ENCODE data around the gene TMPRSS11A. TPM values are rescaled to one million over a fixed set of nuclear protein-coding genes. Genes with fewer than 3 reads are reported as not detected.

TMPRSS11A gene
- total RNA-seq, 4 donors from 2014 or later = not detected

DNA sequence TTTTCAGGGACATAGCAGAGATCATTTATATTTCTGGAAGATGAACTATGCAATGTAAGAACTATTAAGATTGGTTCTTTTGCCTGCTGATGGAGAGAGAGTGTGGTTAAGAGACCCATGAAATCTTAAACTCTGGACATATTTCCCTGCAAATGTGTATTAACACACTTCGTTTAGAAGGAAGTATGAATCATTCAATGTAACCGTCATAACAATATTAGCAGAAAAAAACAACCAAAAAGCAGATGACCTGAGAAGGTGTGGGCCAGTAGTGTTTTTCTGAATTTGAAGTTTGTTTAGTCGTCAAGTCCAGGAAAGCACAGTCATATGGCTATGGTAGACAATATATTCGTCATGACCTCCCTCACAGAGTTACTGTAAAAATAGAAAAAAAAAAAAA is 77.0 kb downstream of the TMPRSS11A start:
- TF ChIP-seq POLR2A (IDR thresholded peaks at IDR 0.05) (no peak), EP300 (IDR thresholded peaks at IDR 0.05) (no peak)
- TF ChIP-seq, protein P1, sequence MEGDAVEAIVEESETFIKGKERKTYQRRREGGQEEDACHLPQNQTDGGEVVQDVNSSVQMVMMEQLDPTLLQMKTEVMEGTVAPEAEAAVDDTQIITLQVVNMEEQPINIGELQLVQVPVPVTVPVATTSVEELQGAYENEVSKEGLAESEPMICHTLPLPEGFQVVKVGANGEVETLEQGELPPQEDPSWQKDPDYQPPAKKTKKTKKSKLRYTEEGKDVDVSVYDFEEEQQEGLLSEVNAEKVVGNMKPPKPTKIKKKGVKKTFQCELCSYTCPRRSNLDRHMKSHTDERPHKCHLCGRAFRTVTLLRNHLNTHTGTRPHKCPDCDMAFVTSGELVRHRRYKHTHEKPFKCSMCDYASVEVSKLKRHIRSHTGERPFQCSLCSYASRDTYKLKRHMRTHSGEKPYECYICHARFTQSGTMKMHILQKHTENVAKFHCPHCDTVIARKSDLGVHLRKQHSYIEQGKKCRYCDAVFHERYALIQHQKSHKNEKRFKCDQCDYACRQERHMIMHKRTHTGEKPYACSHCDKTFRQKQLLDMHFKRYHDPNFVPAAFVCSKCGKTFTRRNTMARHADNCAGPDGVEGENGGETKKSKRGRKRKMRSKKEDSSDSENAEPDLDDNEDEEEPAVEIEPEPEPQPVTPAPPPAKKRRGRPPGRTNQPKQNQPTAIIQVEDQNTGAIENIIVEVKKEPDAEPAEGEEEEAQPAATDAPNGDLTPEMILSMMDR (IDR thresholded peaks at IDR 0.05) = no peak
- 84 to 86% methylated on average over 4 of the region's 4 CpGs for WGBS, 2 donors
- Histone ChIP-seq H3K4me3 (no peak overlapping the region), H3K4me1 (no peaks in the 10 kb centered on the region), H3K27ac (no peak overlapping the region), H3K9me3 (no peaks in the 10 kb centered on the region), H3K36me3 (no peaks in the 10 kb centered on the region), H3K27me3 (no peaks in the 10 kb centered on the region)
- no peak for DNase-seq (ENCODE audit: low spot score in 2 of 2)

DNA sequence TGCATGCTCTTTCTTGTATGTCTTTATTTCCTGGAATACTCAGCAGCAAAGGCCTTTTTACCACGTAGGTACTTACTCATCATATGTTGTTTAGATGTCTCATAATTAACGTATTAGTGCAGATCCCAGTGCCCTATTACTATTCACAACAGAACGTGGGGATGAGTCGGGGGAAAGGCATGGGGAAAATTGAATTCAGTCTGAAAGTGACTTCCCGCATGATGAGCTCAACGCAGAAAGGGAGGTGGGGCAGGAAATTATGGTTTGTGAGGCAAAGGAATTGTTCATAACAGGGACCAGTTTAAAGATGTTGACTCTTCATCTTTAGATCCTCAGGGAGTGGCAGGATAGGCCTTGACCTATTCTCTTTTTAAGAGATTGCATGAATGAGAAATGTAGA is 77.5 kb downstream of the TMPRSS11A start:
- no peak for DNase-seq (ENCODE audit: low spot score in 2 of 2)
- Histone ChIP-seq H3K9me3 (no peaks in the 10 kb centered on the region), H3K36me3 (no peaks in the 10 kb centered on the region), H3K27me3 (no peaks in the 10 kb centered on the region), H3K4me1 (no peaks in the 10 kb centered on the region), H3K4me3 (no peak overlapping the region), H3K27ac (no peak overlapping the region)
- 45 to 50% methylated on average over 6 of the region's 6 CpGs for WGBS, 2 donors
- TF ChIP-seq EP300 (IDR thresholded peaks at IDR 0.05) = no peak
- TF ChIP-seq, protein P1 (IDR thresholded peaks at IDR 0.05) = no peak
- TF ChIP-seq POLR2A (IDR thresholded peaks at IDR 0.05) = no peak

DNA sequence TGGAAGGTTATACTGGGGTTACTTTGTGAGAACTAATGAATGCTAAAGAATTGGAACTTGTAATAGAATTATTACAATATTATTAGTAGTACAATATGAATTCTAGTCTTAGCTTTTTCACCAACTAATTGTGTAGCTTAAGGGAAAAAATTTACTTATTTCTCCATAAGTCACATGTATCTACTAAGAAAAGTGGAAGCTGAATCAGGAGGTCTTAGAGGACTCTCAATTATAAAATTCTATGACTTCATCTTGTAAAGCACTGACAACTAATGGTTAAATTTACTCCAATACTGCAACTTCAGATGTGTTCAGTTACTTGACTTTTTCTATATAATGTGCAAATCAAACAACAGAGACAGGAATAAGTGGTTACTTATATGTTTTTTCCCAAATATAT is 78.6 kb downstream of the TMPRSS11A start:
- DNase-seq (ENCODE audit: low spot score in 2 of 2) = no peak
- no peaks in the 10 kb centered on the region for H3K27me3 ChIP-seq
- H3K9me3 ChIP-seq = no peaks in the 10 kb centered on the region
- no peak overlapping the region for H3K4me3 ChIP-seq
- no peak overlapping the region for H3K27ac ChIP-seq
- no peaks in the 10 kb centered on the region for H3K4me1 ChIP-seq
- TF ChIP-seq POLR2A (IDR thresholded peaks at IDR 0.05) (no peak), EP300 (IDR thresholded peaks at IDR 0.05) (no peak)
- TF ChIP-seq, protein P1 (IDR thresholded peaks at IDR 0.05) = no peak
- H3K36me3 ChIP-seq = no peaks in the 10 kb centered on the region

DNA sequence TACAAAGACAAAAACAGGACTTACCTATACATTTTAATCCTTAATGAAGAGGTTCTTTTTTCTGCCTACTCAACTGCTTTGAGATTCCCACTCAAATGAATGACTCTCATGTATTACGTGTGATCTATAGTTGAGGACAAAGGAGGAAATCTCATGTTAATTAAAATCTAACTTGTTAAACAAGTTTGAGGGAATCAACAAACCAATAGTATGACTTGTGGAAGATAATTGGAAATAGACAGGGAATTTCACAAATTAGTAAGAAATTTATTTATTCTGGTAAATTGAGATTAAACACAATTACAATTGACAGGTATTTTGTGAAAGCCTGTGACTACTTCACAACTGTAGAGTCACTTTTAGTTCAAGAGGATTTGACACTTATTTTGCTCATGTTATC is 79.4 kb downstream of the TMPRSS11A start, which contains the start of gene TMPRSS11D:
Gene TMPRSS11D (minus strand): TSS at position 101 of the 400 bp plus-strand sequence. CDS start 69 bp downstream, at position 32.
- no peak within 1 kb of the TSS for H3K4me3 ChIP-seq
- H3K4me1 ChIP-seq = no peaks in the 10 kb centered on the region
- H3K36me3 ChIP-seq = no peaks in the 10 kb centered on the region
- no peaks in the 10 kb centered on the region for H3K27me3 ChIP-seq
- TF ChIP-seq, protein P1 (IDR thresholded peaks at IDR 0.05) = no peak
- TF ChIP-seq EP300 (IDR thresholded peaks at IDR 0.05) (no peak), POLR2A (IDR thresholded peaks at IDR 0.05) (no peak)
- WGBS, 2 donors = 93 to 95% methylated on average over 1 of the region's 1 CpG
- no peaks in the 10 kb centered on the region for H3K9me3 ChIP-seq
- DNase-seq (ENCODE audit: low spot score in 2 of 2) = no peak
- H3K27ac ChIP-seq = no peak within 1 kb of the TSS

DNA sequence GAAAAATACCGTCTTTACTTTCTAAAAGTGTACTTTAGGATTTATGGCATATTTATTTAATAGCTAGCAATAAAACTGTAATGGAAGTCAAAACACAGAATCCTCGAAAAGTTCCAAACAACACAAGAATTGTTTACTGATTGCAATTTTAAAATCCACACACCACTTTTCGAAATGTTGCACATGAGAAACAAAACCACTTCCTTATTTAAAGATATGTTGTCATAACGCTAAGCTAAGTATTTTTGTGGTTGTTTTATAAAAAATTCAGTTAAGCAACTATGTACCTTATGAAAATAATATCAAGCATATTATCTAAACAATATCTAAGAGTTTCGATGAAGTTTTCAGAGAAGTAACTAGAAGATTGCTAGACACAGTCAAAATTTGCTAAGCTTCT is 79.8 kb downstream of the TMPRSS11A start:
- H3K4me1 ChIP-seq = no peaks in the 10 kb centered on the region
- no peaks in the 10 kb centered on the region for H3K9me3 ChIP-seq
- 76 to 77% methylated on average over 5 of the region's 5 CpGs for WGBS, 2 donors
- no peak overlapping the region for H3K4me3 ChIP-seq
- TF ChIP-seq EP300 (IDR thresholded peaks at IDR 0.05) = no peak
- no peak for TF ChIP-seq POLR2A (IDR thresholded peaks at IDR 0.05)
- TF ChIP-seq, protein P1 (IDR thresholded peaks at IDR 0.05) = no peak
- H3K27me3 ChIP-seq = no peaks in the 10 kb centered on the region
- no peaks in the 10 kb centered on the region for H3K36me3 ChIP-seq
- DNase-seq (ENCODE audit: low spot score in 2 of 2) = no peak
- H3K27ac ChIP-seq = no peak overlapping the region
